H1 (cell line): ENCODE data around the gene ALG1. TPM values are rescaled to one million over a fixed set of nuclear protein-coding genes. Genes with fewer than 3 reads are reported as not detected.

Experiments
- NRF1 ChIP-seq: IDR thresholded peaks from 2 replicates; pipeline ENCODE4 v1.6.1; 2011; ENCODE audit warnings: mild to moderate bottlenecking, low read depth, low read length, improper control_type of control experiment
- polyA plus RNA-seq, 7 experiments: library from polyadenylated mRNA; depleted of rRNA in 3 of 7; stranded (reverse) in 5 of 7; unstranded in 2 of 7; fragments of >200 nt in 5 of 7; fragments of 200-250 nt in 2 of 7; gene quantifications; 1 replicate in 5 of 7; 2 replicates in 1 of 7; 4 replicates in 1 of 7; pipeline versions ENCODE4 v1.2.1 to v1.2.3, GENCODE V29; 2011 to 2013; ENCODE audit warnings: missing spikeins in 2 of 7, mixed read lengths in 2 of 7
- total RNA-seq: library from RNA; stranded (reverse); fragmentation: NEBNext Ultra II Directional; extraction: Animal tissue kit (Norgen Biotek cat#: 25700); gene quantifications from 2 replicates; pipeline ENCODE4 v1.2.1, GENCODE V29; 2021
- TF ChIP-seq, protein P1 (sequence below): fragments of 300-600 bp; sonication (generic); IDR thresholded peaks from 2 replicates; pipeline ENCODE4 v1.7.1; 2012; ENCODE audit warnings: low read length, moderate library complexity, mild to moderate bottlenecking, inconsistent platforms; ENCODE audit not compliant: insufficient replicate concordance

ALG1 gene
- total and polyA plus RNA-seq, 2 of the 8 experiments (the other 6 are each of a cell fraction or from before 2014, with no cell fraction given): 34.8 to 46.5 TPM

DNA sequence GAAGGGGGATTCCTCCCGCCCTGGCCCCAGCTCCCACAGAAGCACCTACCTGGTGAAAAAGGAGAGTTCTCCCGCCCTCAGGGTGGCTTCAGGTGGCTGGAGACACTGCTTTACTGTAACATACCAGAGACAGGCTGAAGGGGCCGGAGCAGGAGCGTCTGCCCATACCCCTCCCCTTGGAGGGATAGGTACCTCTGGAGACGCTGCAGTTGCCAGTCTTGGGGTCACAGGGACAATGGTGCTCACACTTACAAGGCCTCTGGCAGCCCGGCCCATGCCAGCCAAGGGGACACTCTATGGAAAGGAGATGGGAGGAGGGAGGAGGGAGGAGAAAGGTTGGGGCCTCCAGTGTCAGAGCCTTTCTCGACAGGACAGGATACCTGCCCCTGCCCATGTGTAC, 44.6 kb upstream of the ALG1 start (continued):
- TF ChIP-seq, protein P1, sequence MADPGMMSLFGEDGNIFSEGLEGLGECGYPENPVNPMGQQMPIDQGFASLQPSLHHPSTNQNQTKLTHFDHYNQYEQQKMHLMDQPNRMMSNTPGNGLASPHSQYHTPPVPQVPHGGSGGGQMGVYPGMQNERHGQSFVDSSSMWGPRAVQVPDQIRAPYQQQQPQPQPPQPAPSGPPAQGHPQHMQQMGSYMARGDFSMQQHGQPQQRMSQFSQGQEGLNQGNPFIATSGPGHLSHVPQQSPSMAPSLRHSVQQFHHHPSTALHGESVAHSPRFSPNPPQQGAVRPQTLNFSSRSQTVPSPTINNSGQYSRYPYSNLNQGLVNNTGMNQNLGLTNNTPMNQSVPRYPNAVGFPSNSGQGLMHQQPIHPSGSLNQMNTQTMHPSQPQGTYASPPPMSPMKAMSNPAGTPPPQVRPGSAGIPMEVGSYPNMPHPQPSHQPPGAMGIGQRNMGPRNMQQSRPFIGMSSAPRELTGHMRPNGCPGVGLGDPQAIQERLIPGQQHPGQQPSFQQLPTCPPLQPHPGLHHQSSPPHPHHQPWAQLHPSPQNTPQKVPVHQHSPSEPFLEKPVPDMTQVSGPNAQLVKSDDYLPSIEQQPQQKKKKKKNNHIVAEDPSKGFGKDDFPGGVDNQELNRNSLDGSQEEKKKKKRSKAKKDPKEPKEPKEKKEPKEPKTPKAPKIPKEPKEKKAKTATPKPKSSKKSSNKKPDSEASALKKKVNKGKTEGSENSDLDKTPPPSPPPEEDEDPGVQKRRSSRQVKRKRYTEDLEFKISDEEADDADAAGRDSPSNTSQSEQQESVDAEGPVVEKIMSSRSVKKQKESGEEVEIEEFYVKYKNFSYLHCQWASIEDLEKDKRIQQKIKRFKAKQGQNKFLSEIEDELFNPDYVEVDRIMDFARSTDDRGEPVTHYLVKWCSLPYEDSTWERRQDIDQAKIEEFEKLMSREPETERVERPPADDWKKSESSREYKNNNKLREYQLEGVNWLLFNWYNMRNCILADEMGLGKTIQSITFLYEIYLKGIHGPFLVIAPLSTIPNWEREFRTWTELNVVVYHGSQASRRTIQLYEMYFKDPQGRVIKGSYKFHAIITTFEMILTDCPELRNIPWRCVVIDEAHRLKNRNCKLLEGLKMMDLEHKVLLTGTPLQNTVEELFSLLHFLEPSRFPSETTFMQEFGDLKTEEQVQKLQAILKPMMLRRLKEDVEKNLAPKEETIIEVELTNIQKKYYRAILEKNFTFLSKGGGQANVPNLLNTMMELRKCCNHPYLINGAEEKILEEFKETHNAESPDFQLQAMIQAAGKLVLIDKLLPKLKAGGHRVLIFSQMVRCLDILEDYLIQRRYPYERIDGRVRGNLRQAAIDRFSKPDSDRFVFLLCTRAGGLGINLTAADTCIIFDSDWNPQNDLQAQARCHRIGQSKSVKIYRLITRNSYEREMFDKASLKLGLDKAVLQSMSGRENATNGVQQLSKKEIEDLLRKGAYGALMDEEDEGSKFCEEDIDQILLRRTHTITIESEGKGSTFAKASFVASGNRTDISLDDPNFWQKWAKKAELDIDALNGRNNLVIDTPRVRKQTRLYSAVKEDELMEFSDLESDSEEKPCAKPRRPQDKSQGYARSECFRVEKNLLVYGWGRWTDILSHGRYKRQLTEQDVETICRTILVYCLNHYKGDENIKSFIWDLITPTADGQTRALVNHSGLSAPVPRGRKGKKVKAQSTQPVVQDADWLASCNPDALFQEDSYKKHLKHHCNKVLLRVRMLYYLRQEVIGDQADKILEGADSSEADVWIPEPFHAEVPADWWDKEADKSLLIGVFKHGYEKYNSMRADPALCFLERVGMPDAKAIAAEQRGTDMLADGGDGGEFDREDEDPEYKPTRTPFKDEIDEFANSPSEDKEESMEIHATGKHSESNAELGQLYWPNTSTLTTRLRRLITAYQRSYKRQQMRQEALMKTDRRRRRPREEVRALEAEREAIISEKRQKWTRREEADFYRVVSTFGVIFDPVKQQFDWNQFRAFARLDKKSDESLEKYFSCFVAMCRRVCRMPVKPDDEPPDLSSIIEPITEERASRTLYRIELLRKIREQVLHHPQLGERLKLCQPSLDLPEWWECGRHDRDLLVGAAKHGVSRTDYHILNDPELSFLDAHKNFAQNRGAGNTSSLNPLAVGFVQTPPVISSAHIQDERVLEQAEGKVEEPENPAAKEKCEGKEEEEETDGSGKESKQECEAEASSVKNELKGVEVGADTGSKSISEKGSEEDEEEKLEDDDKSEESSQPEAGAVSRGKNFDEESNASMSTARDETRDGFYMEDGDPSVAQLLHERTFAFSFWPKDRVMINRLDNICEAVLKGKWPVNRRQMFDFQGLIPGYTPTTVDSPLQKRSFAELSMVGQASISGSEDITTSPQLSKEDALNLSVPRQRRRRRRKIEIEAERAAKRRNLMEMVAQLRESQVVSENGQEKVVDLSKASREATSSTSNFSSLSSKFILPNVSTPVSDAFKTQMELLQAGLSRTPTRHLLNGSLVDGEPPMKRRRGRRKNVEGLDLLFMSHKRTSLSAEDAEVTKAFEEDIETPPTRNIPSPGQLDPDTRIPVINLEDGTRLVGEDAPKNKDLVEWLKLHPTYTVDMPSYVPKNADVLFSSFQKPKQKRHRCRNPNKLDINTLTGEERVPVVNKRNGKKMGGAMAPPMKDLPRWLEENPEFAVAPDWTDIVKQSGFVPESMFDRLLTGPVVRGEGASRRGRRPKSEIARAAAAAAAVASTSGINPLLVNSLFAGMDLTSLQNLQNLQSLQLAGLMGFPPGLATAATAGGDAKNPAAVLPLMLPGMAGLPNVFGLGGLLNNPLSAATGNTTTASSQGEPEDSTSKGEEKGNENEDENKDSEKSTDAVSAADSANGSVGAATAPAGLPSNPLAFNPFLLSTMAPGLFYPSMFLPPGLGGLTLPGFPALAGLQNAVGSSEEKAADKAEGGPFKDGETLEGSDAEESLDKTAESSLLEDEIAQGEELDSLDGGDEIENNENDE: no peak
- no peak for TF ChIP-seq NRF1
